GM18861 (cell line): ENCODE data around the gene PIMREG.

Experiments used
- ATAC-seq: cut with Tn5 transposase; IDR thresholded peaks from one replicate; pipeline ENCODE4 v1.9.1; 2021; ENCODE audit not compliant: unreplicated experiment

The PIMREG gene

DNA sequence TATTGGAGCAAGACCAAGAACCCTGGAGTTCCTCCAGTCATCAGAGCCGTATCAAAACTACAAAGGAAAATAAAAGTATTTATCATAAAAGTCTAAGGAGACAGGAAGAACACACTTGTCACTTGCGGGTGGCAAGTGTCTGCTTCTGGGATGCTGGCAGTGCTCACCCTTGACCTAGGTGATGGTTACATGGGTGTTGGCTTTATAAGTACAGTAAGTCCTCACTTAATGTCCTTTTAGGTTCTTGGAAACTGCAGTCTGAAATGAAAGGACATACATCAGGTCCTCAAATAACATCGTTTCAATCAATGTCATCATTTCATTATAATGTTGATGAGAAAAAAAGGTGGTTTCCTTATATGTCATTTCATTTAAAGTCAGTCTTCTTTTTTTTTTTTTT lies 6.3 kb upstream of the PIMREG start:
- ATAC-seq, result no peak

DNA sequence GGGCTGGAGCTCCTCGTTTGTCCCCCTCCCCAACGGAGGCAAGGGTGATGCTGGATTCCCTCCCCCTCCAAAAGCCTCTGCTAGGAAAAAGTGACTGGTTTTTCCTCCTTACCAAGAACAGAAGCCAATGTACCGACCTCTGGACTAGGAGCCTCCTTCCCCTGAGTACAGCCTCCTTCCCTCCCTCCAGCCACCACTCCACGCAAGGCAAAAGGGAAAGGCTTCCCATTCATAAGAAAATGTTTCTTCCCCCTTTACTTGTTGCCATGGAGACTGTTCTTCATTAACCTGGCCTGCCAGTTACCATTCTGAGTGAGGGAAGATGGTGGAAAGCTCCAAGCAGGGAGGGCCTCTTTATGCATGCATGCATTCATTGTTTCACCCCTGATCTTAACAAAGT lies 4.3 kb upstream of the PIMREG start:
- ATAC-seq, result no peak

GRCh38 chr17:6442775-6443174 lies 1.5 kb upstream of the PIMREG start:
- no peak for ATAC-seq

DNA sequence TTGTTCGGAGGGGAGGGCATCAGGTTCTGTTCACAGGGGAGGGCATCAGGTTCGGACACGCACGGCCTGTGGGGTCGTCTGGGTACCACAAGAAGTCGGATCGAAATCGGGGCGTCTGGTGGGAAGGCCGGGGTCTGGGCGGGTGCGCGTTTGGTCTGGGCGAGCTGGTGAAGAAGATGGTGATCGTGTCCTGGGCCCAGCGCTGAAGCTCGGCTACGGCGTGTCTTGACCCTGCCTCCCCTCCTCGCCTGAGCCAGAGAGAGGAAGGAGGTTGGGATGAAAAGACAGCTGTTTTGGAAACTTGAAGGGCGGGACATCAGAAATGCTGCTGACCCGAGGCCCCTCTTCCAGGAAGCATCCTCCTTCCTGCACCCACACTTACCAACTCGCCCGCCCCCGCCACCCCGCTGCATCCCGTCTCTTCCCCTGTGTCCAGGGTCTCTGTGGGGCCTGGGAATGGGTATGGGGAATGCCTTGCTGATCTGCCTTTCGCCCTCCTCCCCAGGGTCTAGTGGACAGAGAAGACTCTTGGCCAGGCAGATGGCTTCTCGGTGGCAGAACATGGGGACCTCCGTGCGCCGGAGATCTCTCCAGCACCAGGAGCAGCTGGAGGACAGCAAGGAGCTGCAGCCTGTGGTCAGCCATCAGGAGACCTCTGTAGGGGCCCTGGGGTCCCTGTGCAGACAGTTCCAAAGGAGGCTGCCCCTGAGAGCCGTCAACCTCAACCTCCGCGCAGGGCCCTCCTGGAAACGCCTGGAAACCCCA lies 498 bp downstream of the PIMREG start:
- ATAC-seq, result no peak

DNA sequence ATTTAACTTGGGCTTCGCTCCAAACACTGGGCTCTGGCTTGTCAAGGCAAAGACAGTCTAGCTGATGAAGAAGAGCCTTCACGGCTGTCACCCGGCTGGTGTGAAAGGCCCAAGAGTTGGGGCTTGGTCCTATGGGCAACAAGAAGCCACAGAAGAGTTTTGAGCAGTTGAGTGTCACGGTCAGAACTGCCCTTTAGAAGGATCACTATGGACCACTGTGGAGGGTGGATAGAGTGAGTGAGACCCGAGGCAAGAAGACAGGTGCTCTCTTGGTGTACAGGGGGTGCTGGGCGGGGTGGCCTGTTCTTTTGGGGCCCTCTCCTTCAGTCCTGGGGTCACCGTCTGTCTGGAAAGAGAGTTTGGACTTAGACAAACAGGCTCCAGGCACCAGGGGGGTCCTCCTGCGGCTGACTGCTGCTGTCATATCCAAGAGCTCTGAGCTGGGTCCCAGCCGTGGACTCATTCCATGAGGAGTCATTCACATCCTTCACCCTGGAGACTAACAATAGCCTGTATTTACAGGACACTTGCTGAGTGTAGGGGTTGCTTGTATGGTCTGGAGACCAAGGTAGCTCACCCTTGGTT lies 2.4 kb downstream of the PIMREG start:
- ATAC-seq, result no peak

DNA sequence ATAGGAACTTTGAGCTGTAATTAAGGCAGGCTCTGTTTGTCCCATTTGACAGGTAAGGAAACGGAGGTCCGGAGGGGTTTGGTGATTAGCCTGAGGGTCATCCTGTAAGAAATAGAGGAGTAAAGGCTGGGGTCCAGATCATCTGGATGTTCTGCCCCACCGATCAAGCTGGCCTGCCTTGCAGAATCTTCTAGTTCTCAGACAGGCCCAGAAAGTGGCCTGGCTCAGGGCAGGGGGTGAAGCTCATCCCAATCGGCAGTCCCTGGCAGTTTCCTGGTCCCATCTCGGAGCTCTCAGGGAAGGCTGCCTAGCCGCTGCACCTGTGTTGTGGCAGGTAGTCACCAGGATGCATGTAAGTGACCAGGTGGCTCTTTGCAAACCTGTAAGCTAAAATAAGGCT lies 4.2 kb downstream of the PIMREG start:
- ATAC-seq, result no peak

GRCh38 chr17:6449307-6449706 lies 5.1 kb downstream of the PIMREG start:
- no peak for ATAC-seq

DNA sequence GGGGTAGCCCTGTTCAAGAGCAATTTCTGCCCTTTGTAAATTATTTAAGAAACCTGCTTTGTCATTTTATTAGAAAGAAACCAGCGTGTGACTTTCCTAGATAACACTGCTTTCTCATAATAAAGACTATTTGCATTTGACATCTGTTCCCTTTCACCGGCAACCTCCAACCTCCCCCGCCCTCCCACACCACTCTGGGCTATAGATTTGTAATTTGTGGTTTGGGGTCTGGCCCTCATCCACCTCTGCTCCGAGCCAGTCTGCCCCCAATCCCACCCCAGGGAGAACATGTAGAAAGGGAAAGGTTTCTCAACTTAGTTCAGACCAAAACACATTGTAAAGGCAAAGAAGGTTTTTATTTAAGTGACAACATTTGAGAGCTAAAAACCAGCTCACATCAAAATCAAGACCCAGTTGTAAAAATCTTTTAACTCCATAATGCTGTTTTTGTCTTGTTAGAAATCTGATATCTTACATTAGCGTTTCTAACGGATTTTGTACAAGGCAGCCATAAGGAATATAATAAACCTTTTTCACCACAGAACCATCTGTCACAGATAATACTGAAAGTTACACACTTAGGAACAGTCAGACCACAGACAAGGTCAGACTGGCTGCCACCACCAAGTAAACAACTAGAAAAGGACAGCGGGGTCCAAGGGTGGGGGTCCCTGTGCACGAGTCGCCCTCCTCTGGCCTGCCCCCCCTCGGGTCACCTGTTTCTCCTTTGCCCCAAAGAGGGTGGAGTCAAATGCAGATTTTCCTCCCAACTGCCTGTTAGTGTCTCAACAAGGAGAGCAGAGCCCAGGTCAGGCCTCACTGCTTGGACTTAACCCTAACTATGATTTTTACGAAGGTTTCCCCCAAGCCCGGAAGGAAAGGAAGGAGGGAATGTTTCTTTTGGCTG lies 6.9 kb downstream of the PIMREG start:
- ATAC-seq, result no peak

- no peak for ATAC-seq
Measured at GRCh38 chr17:6452471-6453266, 8.4 kb downstream of the PIMREG start.

- ATAC-seq, result no peak
Measured at GRCh38 chr17:6453279-6454024, 9.2 kb downstream of the PIMREG start.

DNA sequence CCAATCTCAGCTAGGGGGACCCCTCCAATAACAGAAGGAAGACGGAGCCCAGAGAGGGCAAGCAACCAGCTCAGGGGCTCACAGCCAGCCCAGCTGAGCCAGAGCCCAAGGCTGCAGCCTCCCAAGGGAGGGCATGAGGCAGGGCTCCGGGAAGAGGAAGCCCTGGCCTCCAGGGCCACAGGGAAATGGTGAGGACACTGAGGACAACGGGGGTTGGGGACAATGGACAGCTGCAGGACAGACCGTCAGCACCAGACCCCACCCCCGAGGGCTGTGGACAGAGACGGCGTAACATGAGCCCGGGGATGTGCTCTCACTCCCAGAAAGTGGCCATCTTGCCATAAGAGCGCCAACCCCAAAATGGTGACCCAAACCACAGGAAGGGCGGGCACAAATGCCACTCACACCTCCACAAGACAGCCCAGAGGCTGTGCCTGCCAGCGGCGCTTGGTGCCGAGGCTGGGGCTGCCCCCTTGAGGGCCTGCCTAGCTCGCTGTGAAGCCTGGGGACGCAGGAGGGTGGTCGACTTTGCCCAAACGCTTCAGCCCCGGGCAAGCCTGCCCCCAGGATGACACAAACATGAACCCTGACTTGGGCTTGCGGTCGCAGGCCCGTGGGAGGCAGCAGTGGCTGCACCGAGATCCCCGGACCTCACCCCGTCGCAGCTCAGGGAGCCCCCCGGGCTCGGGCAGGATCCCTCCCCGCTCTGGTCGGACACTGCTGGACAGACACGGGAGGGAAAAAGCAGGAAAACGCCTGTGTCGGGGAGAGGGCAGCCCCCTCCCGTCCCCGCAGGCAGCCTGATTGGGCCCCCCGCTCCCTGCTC lies 10.5 kb downstream of the PIMREG start:
- ATAC-seq, result no peak

GRCh38 chr17:6455321-6455705 lies 11.1 kb downstream of the PIMREG start:
- ATAC-seq, result no peak

DNA sequence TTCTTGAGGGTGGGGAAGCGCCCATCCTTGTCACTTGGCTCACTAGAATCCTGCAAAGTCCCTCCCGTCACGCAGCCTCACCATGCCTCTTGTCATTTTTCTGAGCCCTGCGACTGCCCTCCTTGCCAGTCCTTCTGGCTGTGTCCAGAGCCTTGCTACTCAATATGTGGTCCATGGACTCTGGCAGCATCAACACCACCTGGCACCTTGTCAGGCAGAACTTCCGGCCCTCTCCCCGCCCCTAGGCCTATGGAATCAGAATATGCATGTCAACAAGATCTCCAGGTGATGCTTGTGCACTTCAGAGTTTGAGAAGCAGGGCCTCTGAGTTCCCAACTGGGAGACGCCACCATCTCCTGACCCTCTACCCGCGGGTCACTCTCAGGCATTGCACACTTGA lies 12.1 kb downstream of the PIMREG start:
- no peak for ATAC-seq

DNA sequence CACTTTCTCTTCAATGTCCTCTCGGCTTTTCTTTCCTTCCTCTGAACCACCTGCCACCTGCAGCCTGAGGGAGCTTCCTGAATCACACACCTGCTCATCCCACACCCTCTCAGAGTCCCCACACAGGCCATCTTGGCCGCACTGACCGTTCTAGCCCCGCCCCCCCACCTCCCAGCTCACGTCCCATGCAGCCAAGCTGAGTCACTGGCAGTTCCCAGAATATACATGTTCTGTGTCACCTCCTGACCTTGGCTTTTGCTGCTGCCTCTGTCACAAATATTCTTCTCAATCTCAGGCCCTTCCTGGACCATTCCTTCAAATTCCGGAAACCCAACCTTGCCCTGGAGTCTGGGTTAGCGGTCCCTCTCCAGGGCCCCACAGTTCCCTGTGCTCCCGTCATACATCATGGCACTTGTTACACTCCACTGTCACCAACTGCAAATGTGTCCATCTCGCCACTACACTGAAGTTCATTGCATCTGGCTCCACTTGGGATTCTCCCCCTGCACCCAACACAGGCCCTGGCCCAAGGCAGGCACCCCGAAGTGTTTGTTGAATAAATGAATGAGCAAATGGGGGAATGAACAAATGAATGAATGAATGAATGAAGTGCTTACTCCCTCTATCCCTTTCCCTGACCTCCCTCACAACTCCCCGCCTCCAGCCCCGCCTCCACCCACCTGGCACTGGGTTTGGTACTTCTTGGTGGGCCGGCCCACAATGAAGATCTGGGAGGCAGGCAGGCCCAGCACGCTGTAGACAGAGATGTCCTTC lies 12.8 kb downstream of the PIMREG start:
- ATAC-seq, result no peak

- ATAC-seq, result no peak
Measured at GRCh38 chr17:6457688-6458459, 13.6 kb downstream of the PIMREG start.

- no peak for ATAC-seq
Measured at GRCh38 chr17:6458460-6458950, 14.2 kb downstream of the PIMREG start.

DNA sequence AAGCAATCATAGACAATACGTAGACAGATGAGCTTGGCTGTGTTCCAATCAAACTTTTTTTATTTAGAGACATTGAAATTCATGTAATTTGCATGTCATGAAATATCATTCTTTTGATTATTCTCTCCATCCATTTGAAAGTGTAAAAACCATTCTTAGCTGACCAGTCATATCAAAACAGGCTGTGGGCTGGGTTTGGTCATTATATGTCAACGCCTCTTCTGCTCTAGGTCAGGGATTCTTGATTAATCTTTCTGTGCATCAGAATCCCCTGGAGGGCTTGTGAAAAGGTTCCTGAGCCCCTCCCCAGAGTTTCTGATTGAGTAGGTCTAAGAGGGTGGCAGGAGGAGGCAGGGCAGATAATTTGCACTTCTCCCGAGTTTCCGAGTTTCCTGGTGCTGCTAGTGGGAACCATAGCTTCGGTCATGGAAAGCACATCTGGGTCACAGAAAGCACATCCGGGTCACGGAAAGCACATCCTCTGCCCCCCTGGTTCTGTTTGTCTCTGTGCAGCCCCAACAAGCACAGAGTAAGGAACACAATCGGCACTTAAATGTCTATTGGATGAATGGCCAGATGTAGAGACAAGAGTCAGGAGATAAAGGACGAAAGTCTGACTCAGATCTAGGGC lies 16.4 kb downstream of the PIMREG start:
- no peak for ATAC-seq
